Neural crest cell (in vitro differentiated cells): ENCODE measurements around the gene MEGF9. TPM values are rescaled to one million over a fixed set of nuclear protein-coding genes. Genes with fewer than 3 reads are reported as not detected.
A peak's percentile ranks its signal among the peaks of the same experiment; 100 is the strongest.

Experiments used
- DNase-seq: peaks from one replicate; pipeline ENCODE4 v3.0.0; 2021; ENCODE audit warnings: low read depth, mixed read lengths, low spot score
- H3K27ac Mint-ChIP-seq: one replicate; pipeline ENCODE4 v1.8.0; 2021; ENCODE audit warnings: mild to moderate bottlenecking, mixed read lengths; ENCODE audit not compliant: unreplicated experiment
- H3K27me3 Mint-ChIP-seq: 2 replicates; pipeline ENCODE4 v1.8.0; 2021; ENCODE audit warnings: low read depth, mild to moderate bottlenecking, mixed read lengths
- H3K36me3 Mint-ChIP-seq: 2 replicates; pipeline ENCODE4 v1.8.0; 2021; ENCODE audit warnings: low read depth, mild to moderate bottlenecking, mixed read lengths
- H3K4me1 Mint-ChIP-seq: 2 replicates; pipeline ENCODE4 v1.8.0; 2021; ENCODE audit warnings: mixed read lengths
- H3K4me3 Mint-ChIP-seq: one replicate; pipeline ENCODE4 v1.8.0; 2021; ENCODE audit warnings: mild to moderate bottlenecking, mixed read lengths
- H3K9me3 Mint-ChIP-seq: 2 replicates; pipeline ENCODE4 v1.8.0; 2021; ENCODE audit warnings: mixed read lengths
- CTCF ChIP-seq: fragments of 200-600 bp; sonication (generic); conservative IDR thresholded peaks from 2 replicates; pipeline ENCODE4 v1.5.0; 2021; ENCODE audit warnings: antibody characterized with exemption, mild to moderate bottlenecking
- total RNA-seq: library from RNA; stranded (reverse); gene quantifications from 2 replicates; pipeline ENCODE4 v1.2.1, GENCODE V29; 2021

The MEGF9 gene
- total RNA-seq, 1 donor from 2014 or later = 22.2 TPM

GRCh38 chr9:120733190-120733589, 18.9 kb upstream of the MEGF9 start:
- TF ChIP-seq CTCF = no peak
- Mint-ChIP-seq H3K4me1 (peaks cover 21% of the 10 kb centered on the region), H3K4me3 (no peak overlapping the region), H3K27me3 (no peaks in the 10 kb centered on the region), H3K27ac (no peak overlapping the region), H3K36me3 (no peaks in the 10 kb centered on the region), H3K9me3 (no peaks in the 10 kb centered on the region)
- no peak for DNase-seq

- H3K4me1 Mint-ChIP-seq = peaks cover 21% of the 10 kb centered on the region
- no peaks in the 10 kb centered on the region for H3K9me3 Mint-ChIP-seq
- H3K27ac Mint-ChIP-seq = no peak overlapping the region
- H3K4me3 Mint-ChIP-seq = no peak overlapping the region
- H3K36me3 Mint-ChIP-seq = no peaks in the 10 kb centered on the region
- TF ChIP-seq CTCF = no peak
- no peak for DNase-seq
- no peaks in the 10 kb centered on the region for H3K27me3 Mint-ChIP-seq
Observed at GRCh38 chr9:120730654-120731514, 16.6 kb upstream of the MEGF9 start.

DNA sequence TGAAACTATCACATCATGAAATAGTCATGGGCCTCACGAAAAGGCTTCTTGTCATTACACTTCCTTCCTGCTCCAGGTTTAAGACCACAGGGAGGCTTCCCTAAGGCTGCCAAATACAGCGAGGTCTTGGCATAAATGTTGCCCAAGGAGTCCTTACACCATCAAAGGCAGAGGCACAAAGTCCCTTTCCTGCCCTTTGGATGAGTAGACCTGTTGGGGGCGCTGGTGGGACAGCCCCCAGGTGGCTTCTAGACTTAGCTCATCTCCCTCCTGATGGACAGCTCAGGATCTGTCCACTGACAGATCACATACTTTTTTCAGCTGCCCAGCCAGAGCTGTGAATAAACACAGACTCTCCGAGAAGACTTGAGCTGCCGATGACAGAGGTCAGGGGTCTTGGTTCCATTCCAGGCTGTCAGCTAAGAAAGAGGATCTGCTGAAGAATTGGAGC, 15.5 kb upstream of the MEGF9 start:
- no peak overlapping the region for H3K27ac Mint-ChIP-seq
- no peak for DNase-seq
- H3K27me3 Mint-ChIP-seq = no peaks in the 10 kb centered on the region
- no peaks in the 10 kb centered on the region for H3K36me3 Mint-ChIP-seq
- H3K9me3 Mint-ChIP-seq = no peaks in the 10 kb centered on the region
- TF ChIP-seq CTCF = peak; percentile 20
- no peak overlapping the region for H3K4me3 Mint-ChIP-seq
- peaks cover 21% of the 10 kb centered on the region for H3K4me1 Mint-ChIP-seq

- no peak for TF ChIP-seq CTCF
- no peaks in the 10 kb centered on the region for H3K27me3 Mint-ChIP-seq
- no peak overlapping the region for H3K4me3 Mint-ChIP-seq
- DNase-seq = no peak
- H3K9me3 Mint-ChIP-seq = no peaks in the 10 kb centered on the region
- peaks cover 19% of the 10 kb centered on the region for H3K4me1 Mint-ChIP-seq
- no peak overlapping the region for H3K27ac Mint-ChIP-seq
- no peaks in the 10 kb centered on the region for H3K36me3 Mint-ChIP-seq
Observed at GRCh38 chr9:120726484-120726883, 12.2 kb upstream of the MEGF9 start.

- Mint-ChIP-seq H3K4me1 (peaks cover 13% of the 10 kb centered on the region), H3K9me3 (no peaks in the 10 kb centered on the region), H3K27me3 (no peaks in the 10 kb centered on the region), H3K36me3 (no peaks in the 10 kb centered on the region), H3K27ac (no peak overlapping the region), H3K4me3 (no peak overlapping the region)
- DNase-seq = no peak
- TF ChIP-seq CTCF = no peak
Observed at GRCh38 chr9:120725907-120726306, 11.6 kb upstream of the MEGF9 start.
